SK-N-SH (cell line): ENCODE measurements around the gene DAGLB. TPM values are rescaled to one million over a fixed set of nuclear protein-coding genes. Genes with fewer than 3 reads are reported as not detected.
A peak's percentile ranks its signal among the peaks of the same experiment; 100 is the strongest.

Experiments
- CTCF ChIA-PET: fragments of 300-600, 350-600 bp; formaldehyde crosslinking; extraction: SDS; loops from one replicate; lab custom pipeline; 2021; lab: Yijun Ruan, JAX
- POLR2A ChIA-PET: fragments of 350-600 bp; sonication (Branson Sonifier 250); formaldehyde crosslinking; extraction: SDS; loops from one replicate; lab custom pipeline; 2020; ENCODE audit warnings: antibody characterized with exemption, inconsistent platforms; lab: Yijun Ruan, JAX
- DNase-seq: peaks from one replicate; pipeline ENCODE4 v3.0.0; 2012
- H2AFZ ChIP-seq: fragments of 200-600 bp; sonication (generic); 2 replicates; pipeline ENCODE4 v1.8.1; 2016; ENCODE audit warnings: antibody characterized with exemption, mild to moderate bottlenecking, low read depth
- H3F3A ChIP-seq: fragments of 200-600 bp; sonication (generic); replicated peaks from 2 replicates; pipeline ENCODE3; 2016; ENCODE audit warnings: antibody characterized with exemption, mild to moderate bottlenecking; ENCODE audit not compliant: insufficient read depth
- H3K27ac ChIP-seq, 2 experiments: fragments of 200-500 bp in 1 of 2; fragments of 200-600 bp in 1 of 2; sonication (Bioruptor generic) in 1 of 2; sonication (generic), shearing (Covaris generic) in 1 of 2; 2 replicates each; pipeline versions ENCODE4 v1.5.1 to v1.6.1; 2014 to 2016; ENCODE audit warnings: low read depth in 2 of 2, inconsistent platforms in 1 of 2, low read length in 1 of 2, mild to moderate bottlenecking in 1 of 2, mixed read lengths in 1 of 2
- H3K27me3 ChIP-seq: fragments of 200-600 bp; sonication (generic), shearing (Covaris generic); 2 replicates; pipeline ENCODE4 v1.6.1; 2016; ENCODE audit warnings: mixed run types; ENCODE audit not compliant: insufficient read depth
- H3K36me3 ChIP-seq, 2 experiments: fragments of 200-500 bp in 1 of 2; fragments of 200-600 bp in 1 of 2; sonication (Bioruptor generic) in 1 of 2; sonication (generic) in 1 of 2; replicated peaks in 1 of 2; 2 replicates each; pipeline versions ENCODE3 to v1.5.1; 2014 to 2016; ENCODE audit warnings: low read length in 1 of 2, mild to moderate bottlenecking in 1 of 2; ENCODE audit not compliant: insufficient read depth in 2 of 2, control insufficient read depth in 1 of 2
- H3K4me1 ChIP-seq, 2 experiments: fragments of 200-500 bp in 1 of 2; fragments of 200-600 bp in 1 of 2; sonication (Bioruptor generic) in 1 of 2; sonication (generic), shearing (Covaris generic) in 1 of 2; 2 replicates each; pipeline versions ENCODE4 v1.5.1 to v1.6.1; 2014 to 2016; ENCODE audit warnings: low read depth in 1 of 2, low read length in 1 of 2, mixed run types in 1 of 2; ENCODE audit not compliant: insufficient read depth in 2 of 2, control insufficient read depth in 1 of 2
- H3K4me2 ChIP-seq: fragments of 200-600 bp; sonication (generic), shearing (Covaris generic); 2 replicates; pipeline ENCODE4 v1.6.1; 2017; ENCODE audit warnings: mixed run types
- H3K4me3 ChIP-seq, 2 experiments: fragments of 200-500 bp in 1 of 2; fragments of 200-600 bp in 1 of 2; sonication (Bioruptor generic) in 1 of 2; sonication (generic), shearing (Covaris generic) in 1 of 2; 2 replicates each; pipeline versions ENCODE4 v1.5.1 to v1.8.1; 2014 to 2016; ENCODE audit warnings: low read depth in 2 of 2, inconsistent platforms in 1 of 2, low read length in 1 of 2, mild to moderate bottlenecking in 1 of 2, mixed read lengths in 1 of 2, moderate library complexity in 1 of 2
- H3K79me2 ChIP-seq: fragments of 200-600 bp; sonication (generic); 2 replicates; pipeline ENCODE4 v1.8.1; 2017; ENCODE audit warnings: mild to moderate bottlenecking; ENCODE audit not compliant: insufficient read depth
- H3K9ac ChIP-seq: fragments of 200-600 bp; sonication (generic); 2 replicates; pipeline ENCODE4 v1.6.1; 2017; ENCODE audit warnings: mixed run types
- H3K9me2 ChIP-seq: fragments of 200-600 bp; sonication (generic); 2 replicates; pipeline ENCODE4 v1.6.1; 2017; ENCODE audit warnings: mixed run types
- H3K9me3 ChIP-seq: fragments of 200-600 bp; sonication (generic); 2 replicates; pipeline ENCODE4 v1.6.1; 2017; ENCODE audit warnings: mixed run types, mild to moderate bottlenecking, moderate library complexity
- H4K20me1 ChIP-seq: fragments of 200-600 bp; sonication (generic); 2 replicates; pipeline ENCODE4 v1.6.1; 2017; ENCODE audit warnings: mild to moderate bottlenecking, mixed run types; ENCODE audit not compliant: insufficient read depth
- CHD2 ChIP-seq: fragments of 150-350 bp; IDR thresholded peaks from 2 replicates; pipeline ENCODE4 v1.6.1; 2018; ENCODE audit warnings: low read length; ENCODE audit not compliant: partially characterized antibody
- ELF1 ChIP-seq: IDR thresholded peaks from 2 replicates; pipeline ENCODE4 v1.4.0; 2012
- FOXJ3 ChIP-seq: sonication (generic); formaldehyde crosslinking; IDR thresholded peaks from 2 replicates; pipeline ENCODE4 v1.5.1; 2020; ENCODE audit warnings: mild to moderate bottlenecking, missing genetic modification reagents
- MEF2A ChIP-seq: IDR thresholded peaks from 2 replicates; pipeline ENCODE4 v1.4.0; 2012; ENCODE audit warnings: low read depth, borderline replicate concordance
- NFIC ChIP-seq: IDR thresholded peaks from 2 replicates; pipeline ENCODE4 v1.4.0; 2012; ENCODE audit warnings: borderline replicate concordance
- POLR2AphosphoS5 ChIP-seq: IDR thresholded peaks from 2 replicates; pipeline ENCODE4 v1.6.1; 2012; ENCODE audit warnings: low read depth, low read length
- RAD21 ChIP-seq: IDR thresholded peaks from 2 replicates; pipeline ENCODE4 v1.6.1; 2012; ENCODE audit warnings: mild to moderate bottlenecking, low read length
- RXRA ChIP-seq: IDR thresholded peaks from 2 replicates; pipeline ENCODE4 v1.4.0; 2012; ENCODE audit warnings: low read depth, mild to moderate bottlenecking, borderline replicate concordance
- SIN3A ChIP-seq: IDR thresholded peaks from 2 replicates; pipeline ENCODE4 v1.6.1; 2012; ENCODE audit warnings: low read depth, mild to moderate bottlenecking, low read length, moderate library complexity, borderline replicate concordance
- SMC3 ChIP-seq: IDR thresholded peaks from 2 replicates; pipeline ENCODE4 v1.6.1; 2012; ENCODE audit warnings: low read depth, low read length, improper control_type of control experiment
- TCF12 ChIP-seq: IDR thresholded peaks from 2 replicates; pipeline ENCODE4 v1.4.0; 2012
- TEAD4 ChIP-seq: IDR thresholded peaks from 2 replicates; pipeline ENCODE4 v1.4.0; 2012; ENCODE audit warnings: mild to moderate bottlenecking, borderline replicate concordance; ENCODE audit not compliant: insufficient read depth
- WGBS: methylation state at CpG from one replicate; pipeline ENCODE4 v1.1.6; 2017; ENCODE audit warnings: low lambda C conversion rate; 5-methylcytosine and 5-hydroxymethylcytosine counted together
- polyA plus RNA-seq, 3 experiments: library from polyadenylated mRNA; depleted of rRNA; stranded (reverse); fragments of >200 nt; gene quantifications; 2 replicates each; pipeline ENCODE4 v1.2.3, GENCODE V29; 2012
- TF ChIP-seq, protein P1 (sequence below): fragments of 150-350 bp; IDR thresholded peaks from 2 replicates; pipeline ENCODE4 v1.6.1; 2016; ENCODE audit warnings: mild to moderate bottlenecking, low read depth, low read length
- TF ChIP-seq, protein P2 (sequence below): IDR thresholded peaks from 2 replicates; pipeline ENCODE4 v1.4.0; 2012; ENCODE audit warnings: low read depth, borderline replicate concordance
- TF ChIP-seq, protein P3 (sequence below): IDR thresholded peaks from 2 replicates; pipeline ENCODE4 v1.4.0; 2012; ENCODE audit warnings: low read depth
- TF ChIP-seq, protein P4 (sequence below): fragments of 200-600 bp; sonication (generic); IDR thresholded peaks from 2 replicates; pipeline ENCODE4 v1.6.1; 2017; ENCODE audit warnings: antibody characterized with exemption, mild to moderate bottlenecking, moderate library complexity

The DAGLB gene
- polyA plus RNA-seq, 1 of the 3 experiments (the other 2 are of a cell fraction): 24.1 TPM

DNA sequence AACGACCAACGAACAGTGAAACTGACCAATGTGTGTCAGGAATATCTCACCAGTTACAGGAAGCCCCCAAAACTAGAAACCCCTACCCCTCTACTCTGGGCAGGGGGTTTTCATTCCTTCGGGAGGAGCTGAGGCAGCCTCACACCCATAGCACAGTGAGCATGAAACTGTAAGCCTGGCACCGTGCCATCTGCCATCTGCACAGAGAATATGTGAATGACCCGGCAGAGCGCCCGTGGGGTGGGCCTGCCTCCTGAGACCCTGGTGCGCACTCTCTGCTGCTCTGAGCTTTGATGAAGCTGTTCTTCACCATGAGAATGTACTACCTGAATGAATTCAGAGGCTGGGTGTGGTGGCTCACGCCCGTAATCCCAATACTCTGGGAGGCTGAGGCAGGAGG lies 27.1 kb downstream of the DAGLB start:
- no peak overlapping the region for H3K4me3 ChIP-seq
- no peaks in the 10 kb centered on the region for H4K20me1 ChIP-seq
- POLR2A ChIA-PET: no interaction called here
- H3K27ac ChIP-seq: no peak overlapping the region
- DNase-seq: peak; percentile 58
- H3K9ac ChIP-seq: no peak overlapping the region
- no peak overlapping the region for H2AFZ ChIP-seq
- H3K36me3 ChIP-seq: peaks cover 29 to 35% of the 10 kb centered on the region in 2 experiments
- no peaks in the 10 kb centered on the region for H3K9me3 ChIP-seq
- 91% methylated on average over 10 of the region's 10 CpGs for WGBS
- H3K9me2 ChIP-seq: no peaks in the 10 kb centered on the region
- no peak for TF ChIP-seq TEAD4
- TF ChIP-seq, all 33 proteins: peak for 0
- no peaks in the 10 kb centered on the region for H3K4me1 ChIP-seq
- no peaks in the 10 kb centered on the region for H3K27me3 ChIP-seq
- no peaks in the 10 kb centered on the region; the same call in 1 of the 2 replicates for H3K79me2 ChIP-seq
- CTCF ChIA-PET: no interaction called here
- H3K4me2 ChIP-seq: no peak overlapping the region
- H3F3A ChIP-seq: peaks cover 7% of the 10 kb centered on the region

DNA sequence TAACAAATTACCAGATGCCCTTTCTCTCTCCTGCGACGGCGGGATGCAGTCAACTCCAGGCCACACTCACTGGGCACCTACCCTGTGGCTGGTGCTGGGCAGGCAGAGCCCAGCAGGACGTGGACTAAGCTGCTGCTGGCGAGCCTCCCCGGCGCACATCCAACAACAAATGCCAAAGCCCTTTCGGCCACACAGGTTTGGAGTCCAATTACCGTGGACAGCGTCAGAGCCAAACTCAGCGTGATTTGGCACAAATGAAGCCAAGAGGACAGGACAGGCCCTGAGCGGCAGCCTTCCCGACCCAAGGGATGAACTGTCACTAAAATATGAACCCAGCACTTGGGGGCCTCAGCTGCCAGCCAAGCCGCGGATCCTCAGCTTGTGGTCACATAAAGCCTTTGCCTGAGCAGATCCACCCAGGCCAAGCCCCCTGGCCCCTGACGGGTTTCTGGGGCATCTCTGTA lies 28.4 kb downstream of the DAGLB start:
- H3K4me2 ChIP-seq: no peak overlapping the region
- H3K27me3 ChIP-seq: no peaks in the 10 kb centered on the region
- peaks cover 25 to 42% of the 10 kb centered on the region in 2 experiments for H3K36me3 ChIP-seq
- ChIA-PET CTCF (no interaction called here), POLR2A (interaction anchor here (0.6 kb wide), 1 partner anchor 13 kb away, joined by 5 read pairs; no protein-coding TSS in a partner anchor)
- no peaks in the 10 kb centered on the region for H3K9me3 ChIP-seq
- no peak overlapping the region for H3K4me3 ChIP-seq
- H3F3A ChIP-seq: peaks cover 7% of the 10 kb centered on the region
- H3K27ac ChIP-seq: no peak overlapping the region
- no peak overlapping the region for H3K9ac ChIP-seq
- H4K20me1 ChIP-seq: no peaks in the 10 kb centered on the region
- H3K79me2 ChIP-seq: no peaks in the 10 kb centered on the region; the same call in 1 of the 2 replicates
- H2AFZ ChIP-seq: no peak overlapping the region
- WGBS: 92% methylated on average over 16 of the region's 16 CpGs
- H3K4me1 ChIP-seq: no peaks in the 10 kb centered on the region
- DNase-seq: no peak
- H3K9me2 ChIP-seq: no peaks in the 10 kb centered on the region
- no peak for TF ChIP-seq SIN3A
- TF ChIP-seq, protein P1, sequence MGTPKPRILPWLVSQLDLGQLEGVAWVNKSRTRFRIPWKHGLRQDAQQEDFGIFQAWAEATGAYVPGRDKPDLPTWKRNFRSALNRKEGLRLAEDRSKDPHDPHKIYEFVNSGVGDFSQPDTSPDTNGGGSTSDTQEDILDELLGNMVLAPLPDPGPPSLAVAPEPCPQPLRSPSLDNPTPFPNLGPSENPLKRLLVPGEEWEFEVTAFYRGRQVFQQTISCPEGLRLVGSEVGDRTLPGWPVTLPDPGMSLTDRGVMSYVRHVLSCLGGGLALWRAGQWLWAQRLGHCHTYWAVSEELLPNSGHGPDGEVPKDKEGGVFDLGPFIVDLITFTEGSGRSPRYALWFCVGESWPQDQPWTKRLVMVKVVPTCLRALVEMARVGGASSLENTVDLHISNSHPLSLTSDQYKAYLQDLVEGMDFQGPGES: no peak
- 0 out of 2 replicates have a peak, but pooled peaks have one; percentile 19 for TF ChIP-seq POLR2AphosphoS5

DNA sequence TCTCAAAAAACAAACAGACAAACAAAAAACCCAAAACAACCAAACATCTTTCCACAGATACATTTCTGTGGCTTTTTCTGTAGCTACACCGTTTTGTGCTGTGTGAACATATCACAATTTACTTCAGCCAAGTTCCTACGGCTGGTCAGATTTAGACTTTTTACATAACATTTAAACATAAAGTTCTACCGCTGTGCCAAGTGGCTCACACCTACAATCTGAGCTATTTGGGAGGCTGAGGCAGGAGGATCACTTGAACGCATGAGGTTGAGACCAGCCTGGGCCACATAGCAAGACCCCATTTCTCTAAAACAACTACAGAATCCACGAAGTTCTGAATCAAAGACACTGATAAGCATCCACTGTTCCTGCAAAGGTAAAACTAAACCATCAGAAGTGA lies 30.3 kb downstream of the DAGLB start:
- H3F3A ChIP-seq: peaks cover 7% of the 10 kb centered on the region
- no peak overlapping the region for H3K27ac ChIP-seq
- no peak for TF ChIP-seq SMC3
- no peak for TF ChIP-seq NFIC
- TF ChIP-seq MEF2A: no peak
- no peak for TF ChIP-seq RAD21
- no peak for TF ChIP-seq ELF1
- no peak for TF ChIP-seq CHD2
- no peak for TF ChIP-seq TCF12
- TF ChIP-seq FOXJ3 (CRISPR knock-in tag): no peak
- TF ChIP-seq, protein P1: no peak
- TF ChIP-seq, protein P2, sequence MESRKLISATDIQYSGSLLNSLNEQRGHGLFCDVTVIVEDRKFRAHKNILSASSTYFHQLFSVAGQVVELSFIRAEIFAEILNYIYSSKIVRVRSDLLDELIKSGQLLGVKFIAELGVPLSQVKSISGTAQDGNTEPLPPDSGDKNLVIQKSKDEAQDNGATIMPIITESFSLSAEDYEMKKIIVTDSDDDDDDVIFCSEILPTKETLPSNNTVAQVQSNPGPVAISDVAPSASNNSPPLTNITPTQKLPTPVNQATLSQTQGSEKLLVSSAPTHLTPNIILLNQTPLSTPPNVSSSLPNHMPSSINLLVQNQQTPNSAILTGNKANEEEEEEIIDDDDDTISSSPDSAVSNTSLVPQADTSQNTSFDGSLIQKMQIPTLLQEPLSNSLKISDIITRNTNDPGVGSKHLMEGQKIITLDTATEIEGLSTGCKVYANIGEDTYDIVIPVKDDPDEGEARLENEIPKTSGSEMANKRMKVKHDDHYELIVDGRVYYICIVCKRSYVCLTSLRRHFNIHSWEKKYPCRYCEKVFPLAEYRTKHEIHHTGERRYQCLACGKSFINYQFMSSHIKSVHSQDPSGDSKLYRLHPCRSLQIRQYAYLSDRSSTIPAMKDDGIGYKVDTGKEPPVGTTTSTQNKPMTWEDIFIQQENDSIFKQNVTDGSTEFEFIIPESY: no peak
- no peak for TF ChIP-seq TEAD4
- TF ChIP-seq, protein P3, sequence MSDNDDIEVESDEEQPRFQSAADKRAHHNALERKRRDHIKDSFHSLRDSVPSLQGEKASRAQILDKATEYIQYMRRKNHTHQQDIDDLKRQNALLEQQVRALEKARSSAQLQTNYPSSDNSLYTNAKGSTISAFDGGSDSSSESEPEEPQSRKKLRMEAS: no peak
- TF ChIP-seq, protein P4, sequence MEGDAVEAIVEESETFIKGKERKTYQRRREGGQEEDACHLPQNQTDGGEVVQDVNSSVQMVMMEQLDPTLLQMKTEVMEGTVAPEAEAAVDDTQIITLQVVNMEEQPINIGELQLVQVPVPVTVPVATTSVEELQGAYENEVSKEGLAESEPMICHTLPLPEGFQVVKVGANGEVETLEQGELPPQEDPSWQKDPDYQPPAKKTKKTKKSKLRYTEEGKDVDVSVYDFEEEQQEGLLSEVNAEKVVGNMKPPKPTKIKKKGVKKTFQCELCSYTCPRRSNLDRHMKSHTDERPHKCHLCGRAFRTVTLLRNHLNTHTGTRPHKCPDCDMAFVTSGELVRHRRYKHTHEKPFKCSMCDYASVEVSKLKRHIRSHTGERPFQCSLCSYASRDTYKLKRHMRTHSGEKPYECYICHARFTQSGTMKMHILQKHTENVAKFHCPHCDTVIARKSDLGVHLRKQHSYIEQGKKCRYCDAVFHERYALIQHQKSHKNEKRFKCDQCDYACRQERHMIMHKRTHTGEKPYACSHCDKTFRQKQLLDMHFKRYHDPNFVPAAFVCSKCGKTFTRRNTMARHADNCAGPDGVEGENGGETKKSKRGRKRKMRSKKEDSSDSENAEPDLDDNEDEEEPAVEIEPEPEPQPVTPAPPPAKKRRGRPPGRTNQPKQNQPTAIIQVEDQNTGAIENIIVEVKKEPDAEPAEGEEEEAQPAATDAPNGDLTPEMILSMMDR: no peak
- TF ChIP-seq RXRA: no peak
- TF ChIP-seq, all 33 proteins: peak for 0
- H4K20me1 ChIP-seq: no peaks in the 10 kb centered on the region
- 92% methylated on average over 5 of the region's 5 CpGs for WGBS
- H3K36me3 ChIP-seq: peaks cover 30 to 47% of the 10 kb centered on the region in 2 experiments
- no peak overlapping the region for H3K4me3 ChIP-seq
- H3K27me3 ChIP-seq: no peaks in the 10 kb centered on the region
- H3K79me2 ChIP-seq: peaks cover 6% of the 10 kb centered on the region
- no peaks in the 10 kb centered on the region for H3K4me1 ChIP-seq
- H3K9me3 ChIP-seq: no peaks in the 10 kb centered on the region
- no peak overlapping the region for H3K4me2 ChIP-seq
- ChIA-PET POLR2A (no interaction called here), CTCF (interaction anchor here (1.0 kb wide), 1 partner anchor 17 kb away, joined by 5 read pairs; no protein-coding TSS in a partner anchor)
- no peaks in the 10 kb centered on the region for H3K9me2 ChIP-seq
- H3K9ac ChIP-seq: no peak overlapping the region
- H2AFZ ChIP-seq: no peak overlapping the region
- no peak for DNase-seq
